ENCODE results near the gene EFHD2.

The EFHD2 gene

DNA sequence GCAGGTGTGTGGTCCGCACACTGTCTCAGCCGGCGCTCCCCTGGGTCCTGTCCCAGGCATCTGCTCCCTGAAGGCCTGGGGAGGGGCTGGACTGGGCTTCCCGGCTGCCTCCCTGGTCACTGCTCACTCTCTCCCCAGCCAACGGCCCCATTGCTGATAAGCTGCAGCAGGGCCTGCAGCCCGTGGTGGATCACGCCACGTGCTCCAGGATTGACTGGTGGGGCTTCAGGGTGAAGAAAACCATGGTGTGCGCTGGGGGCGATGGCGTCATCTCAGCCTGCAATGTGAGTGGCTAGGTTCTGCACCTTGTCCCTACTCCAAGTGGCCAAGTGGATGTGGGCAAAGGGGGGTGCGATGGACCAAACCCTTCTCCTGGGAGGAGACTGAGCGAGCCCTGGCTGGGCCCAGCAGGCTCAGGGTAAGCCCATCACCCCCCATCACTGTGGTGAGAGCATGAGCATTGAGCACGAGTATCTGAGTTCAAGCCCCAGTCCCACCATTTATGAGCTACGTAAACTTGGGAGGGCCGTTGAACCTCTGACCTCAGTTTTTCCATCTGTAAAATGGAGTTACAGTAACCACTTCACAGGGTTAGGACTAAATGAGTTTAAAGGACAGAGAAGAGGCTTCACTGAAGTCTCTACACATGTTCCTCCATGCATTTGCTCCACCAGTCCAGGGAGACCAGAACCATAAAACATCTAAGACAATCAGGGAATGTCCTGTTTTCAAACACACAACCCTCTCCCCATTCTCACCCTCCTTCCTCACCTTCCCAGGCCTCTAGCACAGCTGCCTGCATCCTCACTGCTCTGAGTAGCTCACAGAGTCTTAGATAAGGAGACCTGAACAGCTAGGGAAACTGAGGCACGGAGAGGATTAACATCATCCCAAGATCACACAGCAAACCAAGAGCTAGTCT, 35.0 kb downstream of the EFHD2 start:
- Histone ChIP-seq H3K27me3 (no peaks in the 10 kb centered on the region), H3K9me3 (no peaks in the 10 kb centered on the region), H3K36me3 (no peaks in the 10 kb centered on the region), H3K4me1 (no peaks in the 10 kb centered on the region; the same call in 1 of the 2 replicates), H3K4me3 (ENCODE audit: low read depth, low read length) (no peak overlapping the region)
- peak; percentile 80 for DNase-seq
- TF ChIP-seq, protein P1, sequence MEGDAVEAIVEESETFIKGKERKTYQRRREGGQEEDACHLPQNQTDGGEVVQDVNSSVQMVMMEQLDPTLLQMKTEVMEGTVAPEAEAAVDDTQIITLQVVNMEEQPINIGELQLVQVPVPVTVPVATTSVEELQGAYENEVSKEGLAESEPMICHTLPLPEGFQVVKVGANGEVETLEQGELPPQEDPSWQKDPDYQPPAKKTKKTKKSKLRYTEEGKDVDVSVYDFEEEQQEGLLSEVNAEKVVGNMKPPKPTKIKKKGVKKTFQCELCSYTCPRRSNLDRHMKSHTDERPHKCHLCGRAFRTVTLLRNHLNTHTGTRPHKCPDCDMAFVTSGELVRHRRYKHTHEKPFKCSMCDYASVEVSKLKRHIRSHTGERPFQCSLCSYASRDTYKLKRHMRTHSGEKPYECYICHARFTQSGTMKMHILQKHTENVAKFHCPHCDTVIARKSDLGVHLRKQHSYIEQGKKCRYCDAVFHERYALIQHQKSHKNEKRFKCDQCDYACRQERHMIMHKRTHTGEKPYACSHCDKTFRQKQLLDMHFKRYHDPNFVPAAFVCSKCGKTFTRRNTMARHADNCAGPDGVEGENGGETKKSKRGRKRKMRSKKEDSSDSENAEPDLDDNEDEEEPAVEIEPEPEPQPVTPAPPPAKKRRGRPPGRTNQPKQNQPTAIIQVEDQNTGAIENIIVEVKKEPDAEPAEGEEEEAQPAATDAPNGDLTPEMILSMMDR (IDR thresholded peaks at IDR 0.05; ENCODE audit: low read depth, low read length): no peak

DNA sequence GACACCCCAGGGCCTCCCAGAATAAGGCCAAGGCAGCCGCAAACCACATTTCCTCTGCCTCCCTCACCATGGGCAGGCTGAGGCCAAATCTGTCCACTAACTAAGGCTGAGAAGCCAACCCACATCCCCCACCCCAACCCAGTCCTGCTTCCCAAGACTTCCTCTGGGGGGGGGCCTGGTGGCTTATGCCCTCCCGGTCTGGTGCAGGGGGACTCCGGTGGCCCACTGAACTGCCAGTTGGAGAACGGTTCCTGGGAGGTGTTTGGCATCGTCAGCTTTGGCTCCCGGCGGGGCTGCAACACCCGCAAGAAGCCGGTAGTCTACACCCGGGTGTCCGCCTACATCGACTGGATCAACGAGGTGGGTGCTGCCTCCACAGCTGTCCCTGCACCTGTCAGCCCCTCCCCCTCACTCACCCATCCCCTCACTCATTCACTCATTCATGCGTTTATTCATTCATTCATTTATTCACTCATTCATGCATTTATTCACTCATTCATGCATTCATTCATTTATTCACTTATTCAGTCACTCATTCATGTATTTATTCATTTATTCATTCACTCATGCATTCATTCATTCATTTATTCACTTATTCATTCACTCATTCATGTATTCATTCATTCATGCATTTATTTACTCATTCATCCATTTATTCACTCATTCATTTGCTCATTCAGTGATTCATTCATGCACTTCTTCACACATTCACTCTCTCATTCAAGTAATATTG, 35.9 kb downstream of the EFHD2 start:
- TF ChIP-seq, protein P1 (IDR thresholded peaks at IDR 0.05; ENCODE audit: low read depth, low read length): no peak
- Histone ChIP-seq H3K4me3 (ENCODE audit: low read depth, low read length) (no peak overlapping the region), H3K9me3 (no peaks in the 10 kb centered on the region), H3K36me3 (no peaks in the 10 kb centered on the region), H3K4me1 (no peaks in the 10 kb centered on the region; the same call in 1 of the 2 replicates), H3K27me3 (no peaks in the 10 kb centered on the region)
- no peak for DNase-seq

DNA sequence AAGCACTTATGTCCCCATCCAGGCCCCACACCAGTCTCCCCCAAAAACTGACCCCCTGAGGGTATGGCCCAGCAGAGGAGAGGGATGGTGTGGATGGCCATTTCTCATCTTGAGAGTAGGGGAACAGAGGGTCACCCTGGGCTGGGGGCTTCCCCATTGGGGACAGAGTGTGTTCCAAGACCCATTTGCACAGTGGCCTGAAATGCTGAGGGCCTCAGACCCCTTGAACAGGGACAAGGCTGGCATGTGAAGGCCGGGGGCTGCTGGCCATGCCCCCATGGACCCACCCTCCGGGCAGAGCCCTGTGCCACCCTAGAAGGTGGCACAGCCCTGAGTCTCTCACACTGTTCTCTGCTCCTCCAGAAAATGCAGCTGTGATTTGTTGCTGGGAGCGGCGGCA, 36.5 kb downstream of the EFHD2 start:
- no peaks in the 10 kb centered on the region for H3K36me3 ChIP-seq
- H3K27me3 ChIP-seq: no peaks in the 10 kb centered on the region
- H3K9me3 ChIP-seq: no peaks in the 10 kb centered on the region
- no peak overlapping the region for H3K4me3 ChIP-seq (ENCODE audit: low read depth, low read length)
- TF ChIP-seq, protein P1 (IDR thresholded peaks at IDR 0.05; ENCODE audit: low read depth, low read length): no peak
- no peaks in the 10 kb centered on the region; the same call in 1 of the 2 replicates for H3K4me1 ChIP-seq
- no peak for DNase-seq

DNA sequence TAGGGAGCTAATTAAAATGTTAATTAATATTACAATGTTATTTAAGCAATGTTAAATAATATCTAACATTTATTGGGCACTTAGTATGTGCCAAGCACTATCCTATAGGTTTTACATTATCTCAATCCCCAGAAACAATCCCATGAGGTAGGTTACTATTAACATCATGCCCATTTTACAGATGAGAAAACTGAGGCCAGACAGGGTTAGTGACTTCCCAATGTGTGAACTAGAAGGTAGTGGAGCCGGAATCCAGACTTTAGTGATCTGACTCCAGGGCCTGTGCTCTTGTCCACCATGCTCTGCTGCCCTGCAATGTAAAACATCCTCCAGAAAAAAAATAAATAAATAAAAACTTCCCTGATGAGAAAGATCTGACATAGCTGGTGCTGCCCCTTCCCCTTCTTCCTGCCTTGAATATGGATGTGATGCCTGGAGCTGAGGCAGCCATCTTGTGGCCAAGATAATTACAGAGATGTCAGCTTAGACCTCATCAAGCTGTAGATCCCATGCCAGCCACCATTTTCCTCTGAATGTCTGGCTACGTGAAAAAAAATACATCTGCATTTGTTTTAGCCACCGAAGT, 39.3 kb downstream of the EFHD2 start:
- TF ChIP-seq, protein P1 (IDR thresholded peaks at IDR 0.05; ENCODE audit: low read depth, low read length): no peak
- H3K27me3 ChIP-seq: no peaks in the 10 kb centered on the region
- H3K4me1 ChIP-seq: no peaks in the 10 kb centered on the region
- H3K4me3 ChIP-seq (ENCODE audit: low read depth, low read length): no peak overlapping the region
- H3K9me3 ChIP-seq: no peaks in the 10 kb centered on the region
- no peaks in the 10 kb centered on the region for H3K36me3 ChIP-seq
- DNase-seq: no peak

DNA sequence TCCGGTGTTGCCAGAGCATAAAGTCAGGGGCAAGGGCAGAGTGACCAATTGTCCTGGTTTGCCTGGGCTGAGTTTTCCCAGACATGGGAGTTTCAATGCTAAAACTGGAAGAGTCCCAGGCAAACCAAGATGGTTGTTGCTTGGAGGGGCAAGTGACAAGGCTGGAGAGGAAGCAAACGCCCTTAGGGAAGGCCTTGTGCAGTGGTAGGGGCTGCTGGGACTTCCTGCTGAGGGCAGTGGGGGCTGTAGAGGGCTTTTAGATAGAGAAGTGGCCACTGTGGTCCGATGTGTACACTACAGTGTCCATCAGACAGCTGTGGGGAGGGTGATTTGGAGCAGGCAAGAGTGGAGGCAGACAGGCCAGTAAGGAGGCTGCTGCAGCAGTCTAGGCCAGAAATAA, 39.9 kb downstream of the EFHD2 start:
- Histone ChIP-seq H3K4me3 (ENCODE audit: low read depth, low read length) (no peak overlapping the region), H3K36me3 (no peaks in the 10 kb centered on the region), H3K9me3 (no peaks in the 10 kb centered on the region), H3K4me1 (no peaks in the 10 kb centered on the region), H3K27me3 (no peaks in the 10 kb centered on the region)
- DNase-seq: no peak
- TF ChIP-seq, protein P1 (IDR thresholded peaks at IDR 0.05; ENCODE audit: low read depth, low read length): no peak
